H1 (cell line): ENCODE data around the gene MIPOL1. TPM values are rescaled to one million over a fixed set of nuclear protein-coding genes. Genes with fewer than 3 reads are reported as not detected.

Experiments used
- BCL11A ChIP-seq, 2 experiments: IDR thresholded peaks; one replicate each; pipeline ENCODE4 v1.6.1; 2011; ENCODE audit warnings: low read depth in 2 of 2, low read length in 2 of 2, mild to moderate bottlenecking in 2 of 2
- HDAC6 ChIP-seq: IDR thresholded peaks from one replicate; pipeline ENCODE4 v1.7.1; 2012; ENCODE audit warnings: low read depth, mild to moderate bottlenecking, inconsistent platforms, low read length, moderate library complexity
- RXRA ChIP-seq: IDR thresholded peaks from 2 replicates; pipeline ENCODE4 v1.6.1; 2011; ENCODE audit warnings: low read depth, mild to moderate bottlenecking, low read length, moderate library complexity; ENCODE audit not compliant: insufficient read depth
- SUZ12 ChIP-seq: fragments of 200-600 bp; sonication (generic); IDR thresholded peaks from 2 replicates; pipeline ENCODE4 v1.6.1; 2012; ENCODE audit warnings: mild to moderate bottlenecking, inconsistent platforms, low read length, moderate library complexity, mixed read lengths
- ZNF274 ChIP-seq: IDR thresholded peaks from 2 replicates; pipeline ENCODE4 v1.7.0; 2012; ENCODE audit warnings: low read length, borderline replicate concordance; ENCODE audit errors: extremely low read depth
- polyA plus RNA-seq, 7 experiments: library from polyadenylated mRNA; depleted of rRNA in 3 of 7; stranded (reverse) in 5 of 7; unstranded in 2 of 7; fragments of >200 nt in 5 of 7; fragments of 200-250 nt in 2 of 7; gene quantifications; 1 replicate in 5 of 7; 2 replicates in 1 of 7; 4 replicates in 1 of 7; pipeline versions ENCODE4 v1.2.1 to v1.2.3, GENCODE V29; 2011 to 2013; ENCODE audit warnings: missing spikeins in 2 of 7, mixed read lengths in 2 of 7
- total RNA-seq: library from RNA; stranded (reverse); fragmentation: NEBNext Ultra II Directional; extraction: Animal tissue kit (Norgen Biotek cat#: 25700); gene quantifications from 2 replicates; pipeline ENCODE4 v1.2.1, GENCODE V29; 2021

MIPOL1 gene
- total and polyA plus RNA-seq, 2 of the 8 experiments (the other 6 are each of a cell fraction or from before 2014, with no cell fraction given) = 2.8 to 23.9 TPM

GRCh38 chr14:37566811-37567371 lies 369.2 kb downstream of the MIPOL1 start (continued):
- TF ChIP-seq RXRA (no peak), SUZ12 (no peak), ZNF274 (no peak), BCL11A (IDR thresholded peaks at IDR 0.05; ENCODE audit: low read depth in 2 of 2, low read length in 2 of 2) (no peak), HDAC6 (no peak)
